H7 (cell line): ENCODE data around the gene SYNGR3. TPM values are rescaled to one million over a fixed set of nuclear protein-coding genes. Genes with fewer than 3 reads are reported as not detected.

Experiments used
- DNase-seq: peaks from one replicate; pipeline ENCODE4 v3.0.0; 2012
- H3K27me3 ChIP-seq: 2 replicates; pipeline ENCODE4 v1.6.0; 2011; ENCODE audit warnings: mild to moderate bottlenecking, low read length; ENCODE audit not compliant: control insufficient read depth, insufficient read depth
- H3K36me3 ChIP-seq: replicated peaks from 2 replicates; pipeline ENCODE4 v1.5.1; 2011; ENCODE audit warnings: low read length; ENCODE audit not compliant: control insufficient read depth, insufficient read depth
- H3K4me3 ChIP-seq: 2 replicates; pipeline ENCODE4 v1.5.1; 2011; ENCODE audit warnings: low read depth, mild to moderate bottlenecking, control low read depth, low read length, moderate library complexity; ENCODE audit not compliant: insufficient read depth
- total RNA-seq: library from RNA; depleted of rRNA; stranded (reverse); fragments of >200 nt; shearing (Covaris generic); gene quantifications from 2 replicates; pipeline ENCODE4 v1.2.3, GENCODE V29; 2014; rRNA removed

The SYNGR3 gene
- 38.6 and 60.0 TPM in 2 replicates for total RNA-seq

- peaks cover 6% of the 10 kb centered on the region for H3K36me3 ChIP-seq
- DNase-seq: peak; percentile 92
- peaks cover 26% of the 10 kb centered on the region for H3K27me3 ChIP-seq
- H3K4me3 ChIP-seq: peak within 1 kb of the TSS; percentile 66
Observed at GRCh38 chr16:1989209-1990100, at the start of gene SYNGR3. TSS of gene SYNGR3 (plus strand) at chr16:1989970. CDS start at chr16:1990103, 133 bp downstream.

- H3K27me3 ChIP-seq: peaks cover 3% of the 10 kb centered on the region; the same call in 1 of the 2 replicates
- peaks cover 8% of the 10 kb centered on the region for H3K36me3 ChIP-seq
- H3K4me3 ChIP-seq: no peak overlapping the region
- no peak for DNase-seq
Observed at GRCh38 chr16:1940273-1941161, 49.3 kb upstream of the SYNGR3 start.

- peaks cover 3% of the 10 kb centered on the region; the same call in 1 of the 2 replicates for H3K27me3 ChIP-seq
- peaks cover 8% of the 10 kb centered on the region for H3K36me3 ChIP-seq
- peak; percentile 79 for DNase-seq
- H3K4me3 ChIP-seq: no peak overlapping the region
Observed at GRCh38 chr16:1941162-1942046, 48.4 kb upstream of the SYNGR3 start.

- Histone ChIP-seq H3K4me3 (peak overlapping the region; percentile 76), H3K27me3 (peaks cover 3% of the 10 kb centered on the region; the same call in 1 of the 2 replicates), H3K36me3 (peaks cover 8% of the 10 kb centered on the region)
- DNase-seq: peak; percentile 73
Observed at GRCh38 chr16:1942047-1942809, 47.5 kb upstream of the SYNGR3 start.

- Histone ChIP-seq H3K36me3 (peaks cover 8% of the 10 kb centered on the region), H3K27me3 (peaks cover 3% of the 10 kb centered on the region; the same call in 1 of the 2 replicates), H3K4me3 (peak within 1 kb of the TSS; percentile 76)
- peak; percentile 100 for DNase-seq
Observed at GRCh38 chr16:1942810-1943726, 46.7 kb upstream of the SYNGR3 start, which contains the start of gene MSRB1. TSS of gene MSRB1 (minus strand) at chr16:1943199. CDS start at chr16:1943156, 43 bp downstream.

GRCh38 chr16:1944612-1945199, 45.1 kb upstream of the SYNGR3 start:
- DNase-seq: no peak

GRCh38 chr16:1945559-1946391, 44.0 kb upstream of the SYNGR3 start:
- Histone ChIP-seq H3K27me3 (peaks cover 3% of the 10 kb centered on the region; the same call in 1 of the 2 replicates), H3K4me3 (no peak overlapping the region), H3K36me3 (0 out of 2 replicates have a peak, but pooled peaks cover under 1% of the 10 kb centered on the region)
- DNase-seq: no peak

More at GRCh38 chr16:1944612-1945199, 45.1 kb upstream of the SYNGR3 start:
- H3K27me3 ChIP-seq: peaks cover 3% of the 10 kb centered on the region; the same call in 1 of the 2 replicates
- H3K36me3 ChIP-seq: peaks cover 4% of the 10 kb centered on the region
- H3K4me3 ChIP-seq: no peak overlapping the region

- DNase-seq: peak; percentile 72
- Histone ChIP-seq H3K4me3 (no peak overlapping the region), H3K27me3 (peaks cover 3% of the 10 kb centered on the region; the same call in 1 of the 2 replicates), H3K36me3 (no peaks in the 10 kb centered on the region)
Observed at GRCh38 chr16:1946495-1947368, 43.0 kb upstream of the SYNGR3 start.

GRCh38 chr16:1947369-1947670, 42.5 kb upstream of the SYNGR3 start:
- DNase-seq: no peak
- no peaks in the 10 kb centered on the region for H3K36me3 ChIP-seq
- no peak overlapping the region for H3K4me3 ChIP-seq
- H3K27me3 ChIP-seq: peaks cover 1% of the 10 kb centered on the region; the same call in 1 of the 2 replicates

GRCh38 chr16:1949507-1949906, 40.3 kb upstream of the SYNGR3 start:
- H3K36me3 ChIP-seq: no peaks in the 10 kb centered on the region
- H3K27me3 ChIP-seq: no peaks in the 10 kb centered on the region; the same call in 1 of the 2 replicates
- H3K4me3 ChIP-seq: no peak overlapping the region
- DNase-seq: no peak

- Histone ChIP-seq H3K4me3 (no peak overlapping the region), H3K27me3 (no peaks in the 10 kb centered on the region; the same call in 1 of the 2 replicates), H3K36me3 (no peaks in the 10 kb centered on the region)
- no peak for DNase-seq
Observed at GRCh38 chr16:1950047-1950446, 39.7 kb upstream of the SYNGR3 start.
